ENCODE results near the gene SGCA. TPM values are rescaled to one million over a fixed set of nuclear protein-coding genes. Genes with fewer than 3 reads are reported as not detected.

SGCA gene
- total and polyA plus RNA-seq, 9 of the 15 experiments (the other 6 are each of a cell fraction or from before 2014, with no cell fraction given): not detected

GRCh38 chr17:50212121-50212843 is 46.5 kb downstream of the SGCA start (continued):
- TF ChIP-seq TEAD1 (CRISPR knock-in tag; IDR thresholded peaks at IDR 0.05) (0 out of 4 replicates have a peak, but pooled peaks of 1 of the 2 experiments have one; percentile 36), TFAM (CRISPR knock-in tag; conservative IDR thresholded peaks at IDR 0.05) (no peak), ASH1L (IDR thresholded peaks at IDR 0.05; ENCODE audit: borderline replicate concordance, low read depth, partially characterized antibody) (no peak), ZNF3 (CRISPR knock-in tag; IDR thresholded peaks at IDR 0.05) (no peak), MEIS2 (IDR thresholded peaks at IDR 0.05; ENCODE audit: partially characterized antibody) (no peak), HNRNPH1 (optimal IDR thresholded peaks at IDR 0.05; ENCODE audit: low read depth, low read length) (no peak), GABPA (tag; conservative IDR thresholded peaks at IDR 0.05; ENCODE audit: low read depth) (no peak), ZNF518B (CRISPR knock-in tag; IDR thresholded peaks at IDR 0.05) (no peak), ZNF184 (CRISPR knock-in tag; IDR thresholded peaks at IDR 0.05) (no peak), BCL6 (CRISPR knock-in tag; IDR thresholded peaks at IDR 0.05) (no peak), MCM2 (IDR thresholded peaks at IDR 0.05; ENCODE audit: low read depth) (no peak), KDM1A (IDR thresholded peaks at IDR 0.05) (peak; percentile 74 to 81), EP400 (IDR thresholded peaks at IDR 0.05) (no peak), E2F5 (CRISPR knock-in tag; IDR thresholded peaks at IDR 0.05) (no peak), ZNF76 (CRISPR knock-in tag; IDR thresholded peaks at IDR 0.05; ENCODE audit: borderline replicate concordance) (no peak), SREBF1 (IDR thresholded peaks at IDR 0.05; ENCODE audit: borderline replicate concordance, low read depth, low read length) (no peak), ETV1 (tag; conservative IDR thresholded peaks at IDR 0.05; ENCODE audit: low read depth) (no peak), ZZZ3 (IDR thresholded peaks at IDR 0.05) (no peak), FOXA1 (IDR thresholded peaks at IDR 0.05; ENCODE audit: borderline replicate concordance) (no peak), FOXO4 (CRISPR knock-in tag; IDR thresholded peaks at IDR 0.05) (no peak), SIX5 (IDR thresholded peaks at IDR 0.05; ENCODE audit: borderline replicate concordance in 1 of 2, insufficient read depth in 1 of 2, low read depth in 1 of 2, low read length in 2 of 2) (no peak), CREM (IDR thresholded peaks at IDR 0.05; ENCODE audit: low read depth) (0 out of 2 replicates have a peak, but pooled peaks have one; percentile 51), RBM15 (IDR thresholded peaks at IDR 0.05; ENCODE audit: insufficient read depth, low read length) (no peak), KLF13 (tag; IDR thresholded peaks at IDR 0.05; ENCODE audit: borderline replicate concordance, low read depth) (no peak)
